ENCODE measurements around the gene ATP8A1.

Gene ATP8A1

GRCh38 chr4:42416017-42416416 is 240.9 kb downstream of the ATP8A1 start:
- Histone ChIP-seq H3K4me1 (ENCODE audit: insufficient read depth, low read length) (no peaks in the 10 kb centered on the region), H3K36me3 (ENCODE audit: insufficient read depth, low read length) (peaks cover under 1% of the 10 kb centered on the region), H3K27me3 (ENCODE audit: control insufficient read depth in 1 of 2, insufficient read depth in 2 of 2, low read length in 2 of 2) (no peaks in the 10 kb centered on the region), H3K27ac (ENCODE audit: low read depth, low read length) (no peak overlapping the region), H3K9me3 (ENCODE audit: low read length) (no peaks in the 10 kb centered on the region), H3K9ac (ENCODE audit: low read length) (no peak overlapping the region), H3K4me3 (ENCODE audit: low read depth in 1 of 2, low read length in 2 of 2) (no peak overlapping the region)

DNA sequence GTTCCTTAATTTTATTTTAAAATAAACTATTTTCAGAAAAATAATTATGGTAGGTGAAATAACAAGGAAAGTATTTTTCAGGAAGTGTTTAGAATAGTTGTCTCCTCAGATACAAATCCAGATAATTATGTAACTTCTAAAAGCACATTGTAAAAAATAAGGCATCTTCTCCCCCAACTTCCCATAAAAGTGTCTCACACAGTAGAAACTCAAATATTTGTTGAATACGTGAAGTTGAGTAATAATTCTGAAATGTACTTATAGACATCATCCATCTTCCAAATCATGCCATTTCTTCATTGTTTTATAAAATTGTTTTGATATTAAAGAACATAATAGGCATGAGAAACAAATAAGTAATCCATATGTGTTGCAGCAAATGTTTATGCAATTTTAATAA is 241.6 kb downstream of the ATP8A1 start:
- H3K27ac ChIP-seq (ENCODE audit: low read depth, low read length), result no peak overlapping the region
- no peak overlapping the region for H3K4me3 ChIP-seq (ENCODE audit: low read depth in 1 of 2, low read length in 2 of 2)
- H3K4me1 ChIP-seq (ENCODE audit: insufficient read depth, low read length), result no peaks in the 10 kb centered on the region
- H3K9me3 ChIP-seq (ENCODE audit: low read length), result no peaks in the 10 kb centered on the region
- H3K36me3 ChIP-seq (ENCODE audit: insufficient read depth, low read length), result no peaks in the 10 kb centered on the region
- H3K27me3 ChIP-seq (ENCODE audit: control insufficient read depth in 1 of 2, insufficient read depth in 2 of 2, low read length in 2 of 2), result no peaks in the 10 kb centered on the region
- H3K9ac ChIP-seq (ENCODE audit: low read length), result no peak overlapping the region

GRCh38 chr4:42412251-42412650 is 244.7 kb downstream of the ATP8A1 start:
- H3K27me3 ChIP-seq (ENCODE audit: control insufficient read depth in 1 of 2, insufficient read depth in 2 of 2, low read length in 2 of 2), result no peaks in the 10 kb centered on the region
- H3K36me3 ChIP-seq (ENCODE audit: insufficient read depth, low read length), result no peaks in the 10 kb centered on the region
- H3K9me3 ChIP-seq (ENCODE audit: low read length), result no peaks in the 10 kb centered on the region
- no peak overlapping the region for H3K4me3 ChIP-seq (ENCODE audit: low read depth in 1 of 2, low read length in 2 of 2)
- no peak overlapping the region for H3K9ac ChIP-seq (ENCODE audit: low read length)
- no peak overlapping the region for H3K27ac ChIP-seq (ENCODE audit: low read depth, low read length)
- H3K4me1 ChIP-seq (ENCODE audit: insufficient read depth, low read length), result no peaks in the 10 kb centered on the region

GRCh38 chr4:42411803-42412202 is 245.1 kb downstream of the ATP8A1 start:
- Histone ChIP-seq H3K9ac (ENCODE audit: low read length) (no peak overlapping the region), H3K27me3 (ENCODE audit: control insufficient read depth in 1 of 2, insufficient read depth in 2 of 2, low read length in 2 of 2) (no peaks in the 10 kb centered on the region), H3K9me3 (ENCODE audit: low read length) (no peaks in the 10 kb centered on the region), H3K36me3 (ENCODE audit: insufficient read depth, low read length) (no peaks in the 10 kb centered on the region), H3K4me1 (ENCODE audit: insufficient read depth, low read length) (no peaks in the 10 kb centered on the region), H3K4me3 (ENCODE audit: low read depth in 1 of 2, low read length in 2 of 2) (no peak overlapping the region), H3K27ac (ENCODE audit: low read depth, low read length) (no peak overlapping the region)

- H3K36me3 ChIP-seq (ENCODE audit: insufficient read depth, low read length), result no peaks in the 10 kb centered on the region
- H3K27ac ChIP-seq (ENCODE audit: low read depth, low read length), result no peak overlapping the region
- H3K4me3 ChIP-seq (ENCODE audit: low read depth in 1 of 2, low read length in 2 of 2), result no peak overlapping the region
- no peak overlapping the region for H3K9ac ChIP-seq (ENCODE audit: low read length)
- no peaks in the 10 kb centered on the region for H3K4me1 ChIP-seq (ENCODE audit: insufficient read depth, low read length)
- no peaks in the 10 kb centered on the region for H3K9me3 ChIP-seq (ENCODE audit: low read length)
- no peaks in the 10 kb centered on the region for H3K27me3 ChIP-seq (ENCODE audit: control insufficient read depth in 1 of 2, insufficient read depth in 2 of 2, low read length in 2 of 2)
Measured at GRCh38 chr4:42410446-42410845, 246.5 kb downstream of the ATP8A1 start.

- Histone ChIP-seq H3K4me3 (ENCODE audit: low read depth in 1 of 2, low read length in 2 of 2) (no peak overlapping the region), H3K36me3 (ENCODE audit: insufficient read depth, low read length) (no peaks in the 10 kb centered on the region), H3K9me3 (ENCODE audit: low read length) (no peaks in the 10 kb centered on the region), H3K4me1 (ENCODE audit: insufficient read depth, low read length) (no peaks in the 10 kb centered on the region), H3K27me3 (ENCODE audit: control insufficient read depth in 1 of 2, insufficient read depth in 2 of 2, low read length in 2 of 2) (peaks cover 0 to under 1% of the 10 kb centered on the region in 2 donors), H3K9ac (ENCODE audit: low read length) (no peak overlapping the region), H3K27ac (ENCODE audit: low read depth, low read length) (no peak overlapping the region)
Measured at GRCh38 chr4:42404001-42404400, 252.9 kb downstream of the ATP8A1 start.

DNA sequence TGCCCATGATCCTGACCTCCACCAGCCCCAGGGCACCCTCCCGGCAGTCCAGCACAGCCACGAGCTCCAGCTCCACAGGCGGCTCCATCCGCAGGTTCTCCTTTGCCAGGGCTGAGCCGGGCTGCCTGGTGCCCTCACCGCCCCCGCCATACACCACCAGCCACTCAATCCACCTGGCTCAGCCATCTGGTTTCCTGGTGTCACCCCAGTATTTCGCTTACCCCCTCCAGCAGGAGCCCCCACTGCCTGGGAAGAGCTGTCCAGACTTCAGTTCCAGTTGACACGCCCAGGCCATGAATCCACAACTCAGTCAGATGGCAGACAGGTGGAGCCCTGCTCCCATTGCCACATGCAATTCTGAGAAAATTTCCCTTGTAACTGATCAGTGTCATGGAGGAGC is 255.7 kb downstream of the ATP8A1 start:
- peaks cover 8 to 28% of the 10 kb centered on the region in 2 donors for H3K27me3 ChIP-seq (ENCODE audit: control insufficient read depth in 1 of 2, insufficient read depth in 2 of 2, low read length in 2 of 2)
- peaks cover 7% of the 10 kb centered on the region for H3K4me1 ChIP-seq (ENCODE audit: insufficient read depth, low read length)
- no peak overlapping the region for H3K27ac ChIP-seq (ENCODE audit: low read depth, low read length)
- no peak overlapping the region for H3K4me3 ChIP-seq (ENCODE audit: low read depth in 1 of 2, low read length in 2 of 2)
- no peaks in the 10 kb centered on the region for H3K9me3 ChIP-seq (ENCODE audit: low read length)
- H3K36me3 ChIP-seq (ENCODE audit: insufficient read depth, low read length), result no peaks in the 10 kb centered on the region
- no peak overlapping the region for H3K9ac ChIP-seq (ENCODE audit: low read length)

DNA sequence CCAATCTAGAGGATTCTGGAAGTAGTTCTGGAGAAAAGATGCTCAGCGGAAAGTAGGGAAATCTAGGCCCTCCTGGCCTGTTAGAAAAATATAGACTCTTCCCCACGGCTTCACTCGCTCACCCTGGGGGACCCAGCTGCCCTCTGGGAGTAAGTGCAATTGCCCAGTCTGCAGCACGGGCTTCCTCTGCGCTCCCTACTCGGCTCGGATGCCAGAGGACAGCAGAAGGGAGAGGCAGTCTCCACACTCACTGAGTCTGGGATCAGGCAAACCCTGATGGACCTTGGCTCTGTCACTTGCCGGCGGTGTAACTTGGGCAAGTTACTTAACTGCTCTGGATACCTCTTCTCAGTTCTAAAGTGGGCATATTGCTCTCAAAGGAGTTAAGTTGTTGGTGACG is 257.5 kb downstream of the ATP8A1 start:
- Histone ChIP-seq H3K27ac (ENCODE audit: low read depth, low read length) (no peak overlapping the region), H3K9me3 (ENCODE audit: low read length) (no peaks in the 10 kb centered on the region), H3K27me3 (ENCODE audit: control insufficient read depth in 1 of 2, insufficient read depth in 2 of 2, low read length in 2 of 2) (peaks cover 11 to 28% of the 10 kb centered on the region in 2 donors), H3K9ac (ENCODE audit: low read length) (no peak overlapping the region), H3K4me3 (ENCODE audit: low read depth in 1 of 2, low read length in 2 of 2) (peak overlapping the region in 1 of 2 donors; percentile 45), H3K4me1 (ENCODE audit: insufficient read depth, low read length) (peaks cover 7% of the 10 kb centered on the region), H3K36me3 (ENCODE audit: insufficient read depth, low read length) (no peaks in the 10 kb centered on the region)

GRCh38 chr4:42398871-42399331 is 258.0 kb downstream of the ATP8A1 start:
- peaks cover 11 to 28% of the 10 kb centered on the region in 2 donors for H3K27me3 ChIP-seq (ENCODE audit: control insufficient read depth in 1 of 2, insufficient read depth in 2 of 2, low read length in 2 of 2)
- no peaks in the 10 kb centered on the region for H3K36me3 ChIP-seq (ENCODE audit: insufficient read depth, low read length)
- H3K27ac ChIP-seq (ENCODE audit: low read depth, low read length), result no peak overlapping the region
- no peaks in the 10 kb centered on the region for H3K9me3 ChIP-seq (ENCODE audit: low read length)
- H3K9ac ChIP-seq (ENCODE audit: low read length), result no peak overlapping the region
- H3K4me3 ChIP-seq (ENCODE audit: low read depth in 1 of 2, low read length in 2 of 2), result peak overlapping the region; percentile 45 to 54
- H3K4me1 ChIP-seq (ENCODE audit: insufficient read depth, low read length), result peaks cover 7% of the 10 kb centered on the region

DNA sequence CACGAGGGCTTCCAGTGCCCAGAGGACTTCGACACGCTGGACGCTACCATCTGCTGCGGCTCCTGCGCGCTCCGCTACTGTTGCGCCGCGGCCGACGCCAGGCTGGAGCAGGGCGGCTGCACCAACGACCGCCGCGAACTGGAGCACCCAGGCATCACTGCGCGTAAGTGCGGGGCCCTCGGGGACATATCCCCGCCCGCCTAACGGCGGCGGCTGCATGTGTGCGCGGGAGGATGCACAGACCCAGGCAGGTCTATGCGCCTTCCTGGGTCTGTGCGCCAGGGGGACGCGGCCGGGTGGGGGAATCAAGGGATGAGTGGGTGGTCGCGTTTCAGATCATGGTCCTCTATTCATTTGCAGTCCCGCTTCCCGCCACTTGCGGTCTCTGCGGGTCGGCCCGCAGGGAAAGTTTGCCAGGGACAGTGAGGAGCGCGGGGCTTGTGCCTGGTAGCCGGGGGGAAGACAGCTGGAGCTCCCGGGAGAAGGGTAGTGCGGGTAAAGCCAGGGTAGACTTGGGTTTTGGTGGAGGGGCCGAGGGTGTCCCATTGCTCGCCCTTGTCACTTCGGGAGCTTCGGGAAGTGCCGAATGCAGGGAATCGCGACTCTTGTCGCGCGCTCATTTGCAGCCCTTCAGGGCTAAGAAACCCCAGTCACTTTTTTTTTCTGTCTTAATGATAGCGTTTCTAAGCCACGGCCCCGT is 258.6 kb downstream of the ATP8A1 start:
- Histone ChIP-seq H3K9me3 (ENCODE audit: low read length) (no peaks in the 10 kb centered on the region), H3K4me1 (ENCODE audit: insufficient read depth, low read length) (peaks cover 7% of the 10 kb centered on the region), H3K27ac (ENCODE audit: low read depth, low read length) (peak overlapping the region; percentile 17), H3K36me3 (ENCODE audit: insufficient read depth, low read length) (no peaks in the 10 kb centered on the region), H3K4me3 (ENCODE audit: low read depth in 1 of 2, low read length in 2 of 2) (peak overlapping the region; percentile 45 to 54), H3K9ac (ENCODE audit: low read length) (no peak overlapping the region), H3K27me3 (ENCODE audit: control insufficient read depth in 1 of 2, insufficient read depth in 2 of 2, low read length in 2 of 2) (peaks cover 11 to 28% of the 10 kb centered on the region in 2 donors)

DNA sequence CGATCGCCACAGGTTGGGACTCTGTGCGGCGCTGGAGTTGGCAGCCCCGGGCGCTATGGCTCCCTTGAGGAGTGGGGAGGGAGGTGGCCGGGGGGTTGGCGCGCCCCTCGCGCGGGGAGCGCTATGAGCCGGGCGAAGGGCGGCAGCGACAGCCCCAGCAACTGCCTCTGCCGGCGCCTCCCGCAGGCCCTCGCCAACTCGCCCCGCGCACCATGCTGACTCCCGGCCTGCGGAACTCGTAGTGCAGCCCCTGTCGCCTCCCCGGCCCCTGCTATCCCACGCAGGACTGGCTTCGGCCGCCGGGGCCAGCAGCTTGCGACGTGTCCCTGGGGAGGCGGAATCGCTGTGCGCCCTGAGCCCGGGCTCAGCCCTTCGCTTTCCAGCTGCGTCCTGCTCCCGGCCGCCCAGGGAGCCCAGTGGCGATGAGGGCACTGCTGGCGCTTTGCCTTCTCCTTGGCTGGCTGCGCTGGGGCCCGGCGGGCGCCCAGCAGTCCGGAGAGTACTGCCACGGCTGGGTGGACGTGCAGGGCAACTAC is 259.2 kb downstream of the ATP8A1 start:
- Histone ChIP-seq H3K27me3 (ENCODE audit: control insufficient read depth in 1 of 2, insufficient read depth in 2 of 2, low read length in 2 of 2) (peaks cover 11 to 28% of the 10 kb centered on the region in 2 donors), H3K9me3 (ENCODE audit: low read length) (no peaks in the 10 kb centered on the region), H3K36me3 (ENCODE audit: insufficient read depth, low read length) (no peaks in the 10 kb centered on the region), H3K4me3 (ENCODE audit: low read depth in 1 of 2, low read length in 2 of 2) (peak overlapping the region; percentile 45 to 54), H3K27ac (ENCODE audit: low read depth, low read length) (peak overlapping the region; percentile 17), H3K4me1 (ENCODE audit: insufficient read depth, low read length) (peaks cover 7% of the 10 kb centered on the region), H3K9ac (ENCODE audit: low read length) (no peak overlapping the region)

Measured in muscle layer of colon (tissue), 2 donors.